CD4-positive, alpha-beta memory T cell (primary cell): ENCODE measurements around the gene C1QTNF3. TPM values are rescaled to one million over a fixed set of nuclear protein-coding genes. Genes with fewer than 3 reads are reported as not detected.

ENCODE experiments used
- CTCF ChIA-PET: fragments of 350-600 bp; sonication (Branson Sonifier 250); formaldehyde crosslinking; loops from one replicate; lab custom pipeline; 2021; ENCODE audit warnings: inconsistent platforms; ENCODE audit not compliant: partially characterized antibody; lab: Charles Lee
- POLR2A ChIA-PET: fragments of 350-600 bp; sonication (Branson Sonifier 250); formaldehyde crosslinking; loops from one replicate; lab custom pipeline; 2021; ENCODE audit not compliant: partially characterized antibody; lab: Charles Lee
- DNase-seq, 5 donors: peaks; one replicate each; pipeline versions ENCODE4 v3.0.0 to v3.0.0-alpha.2; 2020 to 2022; ENCODE audit warnings: mixed read lengths in 1 of 5
- H3K27ac ChIP-seq: one replicate; pipeline ENCODE4 v1.7.0; 2013; ENCODE audit warnings: low read depth, low read length
- H3K27me3 ChIP-seq: 2 replicates; pipeline ENCODE4 v1.7.0; 2013; ENCODE audit warnings: mild to moderate bottlenecking, low read length, moderate library complexity; ENCODE audit not compliant: insufficient read depth
- H3K36me3 ChIP-seq: 2 replicates; pipeline ENCODE4 v1.7.0; 2013; ENCODE audit warnings: mild to moderate bottlenecking, low read length, moderate library complexity; ENCODE audit not compliant: insufficient read depth
- H3K4me1 ChIP-seq: 2 replicates; pipeline ENCODE4 v1.7.0; 2013; ENCODE audit warnings: mild to moderate bottlenecking, low read length, moderate library complexity; ENCODE audit not compliant: insufficient read depth
- H3K4me3 ChIP-seq, 2 donors: one replicate each; pipeline ENCODE4 v1.7.0; 2013; ENCODE audit warnings: low read length in 2 of 2, mild to moderate bottlenecking in 1 of 2
- H3K9me3 ChIP-seq, 2 donors: one replicate each; pipeline ENCODE4 v1.7.0; 2013; ENCODE audit warnings: low read length in 2 of 2, control low read depth in 1 of 2; ENCODE audit not compliant: control insufficient read depth in 1 of 2
- H3K27ac Mint-ChIP-seq, 7 donors: one replicate each; pipeline ENCODE4 v1.8.0; 2020 to 2021; ENCODE audit warnings: mixed read lengths in 7 of 7, mild to moderate bottlenecking in 6 of 7, inconsistent platforms in 3 of 7, moderate library complexity in 3 of 7
- H3K27me3 Mint-ChIP-seq, 2 donors: one replicate each; pipeline ENCODE4 v1.8.0; 2020 to 2021; ENCODE audit warnings: mixed read lengths in 2 of 2
- H3K36me3 Mint-ChIP-seq, 2 donors: one replicate each; pipeline ENCODE4 v1.8.0; 2020 to 2021; ENCODE audit warnings: mixed read lengths in 2 of 2, inconsistent platforms in 1 of 2, mild to moderate bottlenecking in 1 of 2
- H3K4me1 Mint-ChIP-seq, 4 donors: one replicate each; pipeline ENCODE4 v1.8.0; 2020 to 2021; ENCODE audit warnings: mixed read lengths in 4 of 4, mild to moderate bottlenecking in 1 of 4
- H3K4me3 Mint-ChIP-seq, 8 donors: one replicate each; pipeline ENCODE4 v1.8.0; 2020 to 2021; ENCODE audit warnings: mixed read lengths in 8 of 8, mild to moderate bottlenecking in 7 of 8, moderate library complexity in 6 of 8, inconsistent platforms in 3 of 8
- H3K9me3 Mint-ChIP-seq, 8 donors: one replicate each; pipeline ENCODE4 v1.8.0; 2020 to 2021; ENCODE audit warnings: mixed read lengths in 8 of 8, mild to moderate bottlenecking in 5 of 8, inconsistent platforms in 3 of 8, moderate library complexity in 1 of 8
- intact Hi-C: fragments of 100-400 bp; cut with micrococcal nuclease; formaldehyde crosslinking; loops from one replicate; pipeline ENCODE4 v1.15.1; 2023
- polyA plus RNA-seq, 2 donors: library from polyadenylated mRNA; unstranded; fragments of 300-500 nt; fragmentation: Illumina TruSeq; gene quantifications; one replicate each; pipeline ENCODE4 v1.2.3, GENCODE V29; 2021
- total RNA-seq, 2 experiments: library from RNA; stranded (reverse); gene quantifications; one replicate each; pipeline ENCODE4 v1.2.3, GENCODE V29; 2021

Gene C1QTNF3
- total and polyA plus RNA-seq, 4 experiments from 2014 or later: 0.53 to 7.2 (median 7.0) TPM; not detected in 1

GRCh38 chr5:34059977-34060376 lies 17.0 kb upstream of the C1QTNF3 start:
- ChIA-PET POLR2A (no interaction called here), CTCF (no interaction called here)
- peaks cover 41 to 56% of the 10 kb centered on the region in 2 donors for H3K36me3 Mint-ChIP-seq

GRCh38 chr5:34058532-34058931 lies 15.5 kb upstream of the C1QTNF3 start:
- no peaks in the 10 kb centered on the region for H3K4me1 Mint-ChIP-seq
- H3K4me3 Mint-ChIP-seq: no peak overlapping the region
- no peaks in the 10 kb centered on the region for H3K4me1 ChIP-seq
- no peaks in the 10 kb centered on the region for H3K36me3 ChIP-seq
- H3K9me3 Mint-ChIP-seq: peaks cover 0 to 2% (median 0%) of the 10 kb centered on the region in 8 donors
- ChIA-PET CTCF (no interaction called here), POLR2A (no interaction called here)
- no peak overlapping the region for H3K27ac ChIP-seq
- intact Hi-C loops: no loop called here
- H3K4me3 ChIP-seq: no peak overlapping the region
- no peaks in the 10 kb centered on the region for H3K27me3 Mint-ChIP-seq
- DNase-seq: no peak
- H3K27me3 ChIP-seq: no peaks in the 10 kb centered on the region
- peak overlapping the region in 1 of 7 donors; percentile 1 for H3K27ac Mint-ChIP-seq
- no peaks in the 10 kb centered on the region for H3K9me3 ChIP-seq
- H3K36me3 Mint-ChIP-seq: peaks cover 33 to 44% of the 10 kb centered on the region in 2 donors

More at GRCh38 chr5:34059977-34060376, 17.0 kb upstream of the C1QTNF3 start:
- Mint-ChIP-seq H3K4me3 (no peak overlapping the region), H3K27me3 (no peaks in the 10 kb centered on the region), H3K9me3 (peaks cover 0 to 3% (median 0%) of the 10 kb centered on the region in 8 donors), H3K4me1 (peaks cover 0 to 1% (median 0%) of the 10 kb centered on the region in 4 donors), H3K27ac (no peak overlapping the region)
- H3K36me3 ChIP-seq: no peaks in the 10 kb centered on the region
- no peaks in the 10 kb centered on the region for H3K4me1 ChIP-seq
- no peak for DNase-seq
- no peaks in the 10 kb centered on the region for H3K27me3 ChIP-seq
- H3K4me3 ChIP-seq: no peak overlapping the region
- no peak overlapping the region for H3K27ac ChIP-seq
- no peaks in the 10 kb centered on the region for H3K9me3 ChIP-seq
- intact Hi-C loops: no loop called here

DNA sequence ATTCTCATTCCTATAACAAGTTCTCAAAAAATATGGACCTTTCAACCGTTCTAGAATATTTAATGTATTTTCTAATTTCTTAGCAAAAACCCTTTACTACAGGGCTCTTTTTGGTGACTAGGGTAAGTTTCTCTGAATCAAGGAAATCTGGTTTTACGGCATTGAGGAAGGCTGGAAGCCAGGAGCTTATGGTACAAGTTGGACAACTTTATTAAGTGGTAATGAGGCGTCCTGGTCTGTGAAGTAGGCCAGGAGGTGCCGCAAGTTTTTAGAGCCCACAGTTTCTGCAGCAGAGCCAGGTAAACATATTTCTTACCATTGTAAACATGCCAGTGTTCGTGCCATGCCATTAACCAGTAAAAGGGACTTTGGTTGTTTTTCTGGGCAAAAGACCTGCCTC lies 14.6 kb upstream of the C1QTNF3 start:
- no peak for DNase-seq
- H3K4me1 ChIP-seq: no peaks in the 10 kb centered on the region
- no peaks in the 10 kb centered on the region for H3K9me3 Mint-ChIP-seq
- POLR2A ChIA-PET: no interaction called here
- H3K4me1 Mint-ChIP-seq: no peaks in the 10 kb centered on the region
- intact Hi-C loops: no loop called here
- CTCF ChIA-PET: no interaction called here
- no peaks in the 10 kb centered on the region for H3K27me3 ChIP-seq
- H3K36me3 ChIP-seq: no peaks in the 10 kb centered on the region
- no peaks in the 10 kb centered on the region for H3K9me3 ChIP-seq
- H3K27me3 Mint-ChIP-seq: no peaks in the 10 kb centered on the region
- peaks cover 28 to 34% of the 10 kb centered on the region in 2 donors for H3K36me3 Mint-ChIP-seq
- H3K27ac ChIP-seq: no peak overlapping the region
- no peak overlapping the region for H3K4me3 Mint-ChIP-seq
- H3K4me3 ChIP-seq: no peak overlapping the region
- H3K27ac Mint-ChIP-seq: peak overlapping the region in 1 of 7 donors; percentile 14

- intact Hi-C loops: no loop called here
- H3K9me3 ChIP-seq: no peaks in the 10 kb centered on the region
- no peaks in the 10 kb centered on the region for H3K36me3 ChIP-seq
- CTCF ChIA-PET: no interaction called here
- POLR2A ChIA-PET: no interaction called here
- H3K9me3 Mint-ChIP-seq: no peaks in the 10 kb centered on the region
- H3K27me3 ChIP-seq: no peaks in the 10 kb centered on the region
- H3K4me3 Mint-ChIP-seq: no peak overlapping the region
- H3K4me1 Mint-ChIP-seq: no peaks in the 10 kb centered on the region
- H3K4me3 ChIP-seq: no peak overlapping the region
- no peaks in the 10 kb centered on the region for H3K27me3 Mint-ChIP-seq
- H3K36me3 Mint-ChIP-seq: peaks cover 24 to 33% of the 10 kb centered on the region in 2 donors
- no peak overlapping the region for H3K27ac Mint-ChIP-seq
- H3K27ac ChIP-seq: no peak overlapping the region
- no peaks in the 10 kb centered on the region for H3K4me1 ChIP-seq
- DNase-seq: no peak
These were observed 14.1 kb upstream of the C1QTNF3 start for GRCh38 chr5:34057118-34057517.

GRCh38 chr5:34055667-34056066 lies 12.7 kb upstream of the C1QTNF3 start:
- Histone ChIP-seq H3K27me3 (no peaks in the 10 kb centered on the region), H3K36me3 (no peaks in the 10 kb centered on the region), H3K9me3 (no peaks in the 10 kb centered on the region), H3K27ac (no peak overlapping the region), H3K4me1 (no peaks in the 10 kb centered on the region), H3K4me3 (no peak overlapping the region)
- intact Hi-C loops: no loop called here
- CTCF ChIA-PET: no interaction called here
- DNase-seq: no peak
- H3K36me3 Mint-ChIP-seq: peaks cover 31 to 38% of the 10 kb centered on the region in 2 donors
- no peaks in the 10 kb centered on the region for H3K9me3 Mint-ChIP-seq
- POLR2A ChIA-PET: no interaction called here
- no peak overlapping the region for H3K4me3 Mint-ChIP-seq
- no peak overlapping the region for H3K27ac Mint-ChIP-seq
- no peaks in the 10 kb centered on the region for H3K4me1 Mint-ChIP-seq
- H3K27me3 Mint-ChIP-seq: no peaks in the 10 kb centered on the region

DNA sequence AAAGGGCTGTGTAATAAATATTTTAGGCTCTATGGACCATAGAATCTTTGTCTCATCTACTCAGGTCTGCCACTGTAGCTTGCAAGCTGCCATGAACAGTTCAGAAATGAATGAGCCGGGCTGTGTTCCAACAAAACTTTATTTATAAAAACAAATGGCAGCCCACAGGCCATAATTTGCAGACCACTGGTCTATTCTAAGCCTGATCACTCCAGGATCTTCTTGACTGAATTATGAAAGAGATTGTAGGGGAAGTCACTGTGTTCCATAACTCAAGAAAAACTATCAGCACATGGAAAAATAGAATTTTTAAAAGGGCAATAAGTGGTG lies 11.4 kb upstream of the C1QTNF3 start:
- Histone ChIP-seq H3K4me1 (no peaks in the 10 kb centered on the region), H3K27ac (no peak overlapping the region), H3K9me3 (no peaks in the 10 kb centered on the region), H3K27me3 (no peaks in the 10 kb centered on the region), H3K36me3 (no peaks in the 10 kb centered on the region), H3K4me3 (no peak overlapping the region)
- H3K27me3 Mint-ChIP-seq: no peaks in the 10 kb centered on the region
- H3K4me1 Mint-ChIP-seq: no peaks in the 10 kb centered on the region
- H3K27ac Mint-ChIP-seq: no peak overlapping the region
- ChIA-PET CTCF (no interaction called here), POLR2A (no interaction called here)
- H3K4me3 Mint-ChIP-seq: no peak overlapping the region
- peaks cover 30 to 42% of the 10 kb centered on the region in 2 donors for H3K36me3 Mint-ChIP-seq
- DNase-seq: no peak
- intact Hi-C loops: no loop called here
- H3K9me3 Mint-ChIP-seq: no peaks in the 10 kb centered on the region

DNA sequence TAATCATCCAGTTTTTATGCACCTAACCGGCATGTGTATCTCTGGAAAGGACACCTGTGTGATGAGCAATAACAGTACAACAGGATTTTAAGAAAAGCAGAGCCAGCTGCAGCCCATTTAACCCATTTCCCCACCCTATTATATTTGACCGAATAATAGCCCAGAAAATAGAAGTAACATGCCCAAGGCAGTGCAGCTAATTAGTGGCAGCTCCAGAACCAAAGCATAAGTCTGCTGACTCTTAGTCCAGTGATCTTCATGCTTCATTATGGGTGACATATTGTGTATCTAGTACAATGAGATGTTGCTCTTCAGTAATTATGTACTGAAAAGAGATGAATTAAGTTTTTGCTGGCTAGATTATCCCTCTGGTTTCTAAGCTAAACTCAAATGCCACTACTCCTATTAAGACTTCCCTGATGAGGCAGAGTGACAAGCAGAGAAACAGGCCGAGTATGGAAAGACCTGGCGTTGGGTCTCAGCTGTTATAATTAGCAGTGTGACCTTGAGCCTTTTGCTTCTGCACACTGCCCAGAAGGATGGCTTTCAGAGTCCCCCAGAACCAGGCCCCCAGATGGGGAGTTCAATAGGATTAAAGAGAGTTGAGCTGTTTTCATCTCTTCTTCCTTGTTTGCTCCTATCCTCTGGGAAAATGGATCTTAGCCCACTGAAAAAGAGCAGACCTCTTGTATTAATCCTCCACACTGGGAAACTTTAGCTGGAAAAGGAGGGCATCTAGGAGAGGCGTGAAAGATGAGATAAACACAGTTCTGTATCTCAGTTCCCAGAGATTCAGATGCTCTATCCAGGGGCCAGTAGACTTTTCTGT lies 10.8 kb upstream of the C1QTNF3 start:
- no peak overlapping the region for H3K27ac Mint-ChIP-seq
- Histone ChIP-seq H3K4me1 (no peaks in the 10 kb centered on the region), H3K4me3 (no peak overlapping the region), H3K9me3 (no peaks in the 10 kb centered on the region), H3K27ac (no peak overlapping the region), H3K27me3 (no peaks in the 10 kb centered on the region), H3K36me3 (no peaks in the 10 kb centered on the region)
- intact Hi-C loops: no loop called here
- POLR2A ChIA-PET: no interaction called here
- H3K4me3 Mint-ChIP-seq: no peak overlapping the region
- peaks cover 25 to 38% of the 10 kb centered on the region in 2 donors for H3K36me3 Mint-ChIP-seq
- H3K27me3 Mint-ChIP-seq: no peaks in the 10 kb centered on the region
- no peak for DNase-seq
- H3K9me3 Mint-ChIP-seq: no peaks in the 10 kb centered on the region
- no peaks in the 10 kb centered on the region for H3K4me1 Mint-ChIP-seq
- CTCF ChIA-PET: interaction anchor here (0.5 to 1.5 kb wide), 2 partner anchors 14 to 119 kb away, joined by 3 to 4 read pairs; no protein-coding TSS in a partner anchor
